Ishikawa (cell line): Measurements from ENCODE around the gene EBNA1BP2.

Experiments
- CEBPB ChIP-seq: IDR thresholded peaks from 2 replicates; pipeline ENCODE4 v1.6.1; 2012
- CREB1 ChIP-seq: IDR thresholded peaks from 2 replicates; pipeline ENCODE4 v1.6.1; 2012; ENCODE audit warnings: low read depth
- EGR1 ChIP-seq: IDR thresholded peaks from 2 replicates; pipeline ENCODE4 v1.6.1; 2012
- EP300 ChIP-seq: IDR thresholded peaks from 2 replicates; pipeline ENCODE4 v1.6.1; 2012; ENCODE audit warnings: borderline replicate concordance
- FOXM1 ChIP-seq: IDR thresholded peaks from 2 replicates; pipeline ENCODE4 v1.6.1; 2012; ENCODE audit warnings: low read depth, borderline replicate concordance
- MAX ChIP-seq: IDR thresholded peaks from 2 replicates; pipeline ENCODE4 v1.6.1; 2012
- NFIC ChIP-seq: IDR thresholded peaks from 2 replicates; pipeline ENCODE4 v1.6.1; 2012
- RAD21 ChIP-seq: IDR thresholded peaks from 2 replicates; pipeline ENCODE4 v1.6.1; 2012; ENCODE audit warnings: low read depth
- REST ChIP-seq: IDR thresholded peaks from 2 replicates; pipeline ENCODE4 v1.6.1; 2012; ENCODE audit warnings: low read depth, mild to moderate bottlenecking
- TAF1 ChIP-seq: IDR thresholded peaks from 2 replicates; pipeline ENCODE4 v1.6.1; 2012; ENCODE audit warnings: low read depth, mild to moderate bottlenecking
- TCF12 ChIP-seq: IDR thresholded peaks from 2 replicates; pipeline ENCODE4 v1.6.1; 2012; ENCODE audit warnings: low read depth
- TEAD4 ChIP-seq: IDR thresholded peaks from 2 replicates; pipeline ENCODE4 v1.6.1; 2012
- USF1 ChIP-seq: IDR thresholded peaks from 2 replicates; pipeline ENCODE4 v1.6.1; 2012
- YY1 ChIP-seq: IDR thresholded peaks from 2 replicates; pipeline ENCODE4 v1.6.1; 2012; ENCODE audit warnings: low read depth

EBNA1BP2 gene

GRCh38 chr1:43172527-43172972, 460 bp upstream of the EBNA1BP2 start:
- TF ChIP-seq TEAD4 = peak; percentile 26; the same call in 1 of the 2 replicates
- TF ChIP-seq REST = no peak
- TF ChIP-seq USF1 = peak; percentile 32
- no peak for TF ChIP-seq FOXM1
- peak; percentile 99 for TF ChIP-seq MAX
- no peak; the same call in 1 of the 2 replicates for TF ChIP-seq TCF12
- no peak for TF ChIP-seq CREB1
- TF ChIP-seq YY1 = no peak
- no peak for TF ChIP-seq NFIC

- no peak for TF ChIP-seq REST
- no peak for TF ChIP-seq RAD21
- no peak for TF ChIP-seq NFIC
These were observed 696 bp downstream of the EBNA1BP2 start for GRCh38 chr1:43171312-43171875.

GRCh38 chr1:43165765-43166164, 6.3 kb downstream of the EBNA1BP2 start:
- TF ChIP-seq MAX = no peak
- TF ChIP-seq TCF12 = no peak
- no peak for TF ChIP-seq TEAD4
- TF ChIP-seq CEBPB = no peak
- TF ChIP-seq YY1 = no peak
- TF ChIP-seq EP300 = no peak

- TF ChIP-seq TAF1 (no peak), NFIC (no peak), CEBPB (no peak), REST (no peak), CREB1 (no peak)
These were observed 6.9 kb downstream of the EBNA1BP2 start for GRCh38 chr1:43165162-43165561.

GRCh38 chr1:43156026-43156425, 16.1 kb downstream of the EBNA1BP2 start:
- no peak for TF ChIP-seq MAX
- TF ChIP-seq RAD21 = no peak
- no peak for TF ChIP-seq TAF1
- no peak for TF ChIP-seq EGR1
- no peak for TF ChIP-seq FOXM1
- no peak for TF ChIP-seq YY1
- no peak for TF ChIP-seq NFIC
- no peak for TF ChIP-seq REST
- no peak for TF ChIP-seq USF1
- TF ChIP-seq TEAD4 = no peak
- TF ChIP-seq EP300 = no peak
- TF ChIP-seq CEBPB = no peak
